Mesenchymal stem cell (in vitro differentiated cells and primary cell): Measurements from ENCODE around the gene PLXNB3.
A peak's percentile ranks its signal among the peaks of the same experiment; 100 is the strongest.

ENCODE experiments used
- DNase-seq: peaks from one replicate; pipeline ENCODE4 v3.0.0-alpha.2; 2013
- H2AFZ ChIP-seq: one replicate; pipeline ENCODE4 v1.6.1; 2013; ENCODE audit warnings: low read depth, mild to moderate bottlenecking, control low read depth, inconsistent platforms, low read length, moderate library complexity
- H2AK5ac ChIP-seq: 2 replicates; pipeline ENCODE4 v1.6.1; 2013; ENCODE audit warnings: low read length, moderate library complexity, mild to moderate bottlenecking, inconsistent platforms; ENCODE audit not compliant: severe bottlenecking
- H2BK120ac ChIP-seq: one replicate; pipeline ENCODE4 v1.6.1; 2013; ENCODE audit warnings: low read depth, mild to moderate bottlenecking, inconsistent platforms, low read length, moderate library complexity
- H2BK12ac ChIP-seq, 2 experiments: one replicate each; pipeline ENCODE4 v1.6.1; 2013; ENCODE audit warnings: inconsistent platforms in 2 of 2, low read length in 2 of 2, mild to moderate bottlenecking in 2 of 2, moderate library complexity in 2 of 2, control low read depth in 1 of 2
- H2BK15ac ChIP-seq: one replicate; pipeline ENCODE4 v1.6.1; 2013; ENCODE audit warnings: mild to moderate bottlenecking, low read depth, inconsistent platforms; ENCODE audit not compliant: poor library complexity, severe bottlenecking
- H2BK5ac ChIP-seq: 2 replicates; pipeline ENCODE4 v1.6.1; 2013; ENCODE audit warnings: low read depth, mild to moderate bottlenecking, low read length, control low read depth, inconsistent platforms; ENCODE audit not compliant: poor library complexity, severe bottlenecking
- H3K14ac ChIP-seq, 2 experiments: one replicate each; pipeline ENCODE4 v1.6.1; 2013; ENCODE audit warnings: inconsistent platforms in 2 of 2, low read length in 2 of 2, control low read depth in 1 of 2, mild to moderate bottlenecking in 1 of 2, moderate library complexity in 1 of 2
- H3K18ac ChIP-seq, 2 experiments: one replicate each; pipeline ENCODE4 v1.6.1; 2013; ENCODE audit warnings: inconsistent platforms in 2 of 2, low read length in 2 of 2, control low read depth in 1 of 2, low read depth in 1 of 2, mild to moderate bottlenecking in 1 of 2
- H3K23ac ChIP-seq, 2 experiments: one replicate each; pipeline ENCODE4 v1.6.1; 2013; ENCODE audit warnings: inconsistent platforms in 2 of 2, low read length in 2 of 2, mild to moderate bottlenecking in 2 of 2, moderate library complexity in 2 of 2, control low read depth in 1 of 2
- H3K27ac ChIP-seq: 2 replicates; pipeline ENCODE4 v1.5.1; 2013; ENCODE audit warnings: mild to moderate bottlenecking, moderate library complexity, low read length, control low read depth, inconsistent platforms; ENCODE audit not compliant: poor library complexity, severe bottlenecking
- H3K27me3 ChIP-seq, 2 experiments: 2 replicates each; pipeline versions ENCODE4 v1.6.1 to v1.7.0; 2013; ENCODE audit warnings: low read length in 2 of 2, mild to moderate bottlenecking in 2 of 2, moderate library complexity in 2 of 2, control low read depth in 1 of 2, inconsistent platforms in 1 of 2; ENCODE audit not compliant: control insufficient read depth in 1 of 2, insufficient read depth in 1 of 2
- H3K36me3 ChIP-seq, 2 experiments: 2 replicates each; pipeline versions ENCODE4 v1.6.1 to v1.7.0; 2013; ENCODE audit warnings: low read length in 2 of 2, control low read depth in 1 of 2, inconsistent platforms in 1 of 2, low read depth in 1 of 2, mild to moderate bottlenecking in 1 of 2; ENCODE audit not compliant: insufficient read depth in 2 of 2, control insufficient read depth in 1 of 2
- H3K4ac ChIP-seq, 2 experiments: one replicate each; pipeline ENCODE4 v1.6.1; 2013; ENCODE audit warnings: inconsistent platforms in 2 of 2, low read length in 2 of 2, mild to moderate bottlenecking in 2 of 2, moderate library complexity in 2 of 2, control low read depth in 1 of 2, low read depth in 1 of 2
- H3K4me1 ChIP-seq: 2 replicates; pipeline ENCODE4 v1.6.1; 2013; ENCODE audit warnings: low read depth, low read length, control low read depth; ENCODE audit not compliant: control insufficient read depth, insufficient read depth
- H3K4me2 ChIP-seq: 2 replicates; pipeline ENCODE4 v1.6.1; 2013; ENCODE audit warnings: low read length, mild to moderate bottlenecking, inconsistent platforms; ENCODE audit not compliant: poor library complexity, severe bottlenecking
- H3K4me3 ChIP-seq, 2 experiments: 2 replicates each; pipeline versions ENCODE4 v1.5.1 to v1.7.0; 2013; ENCODE audit warnings: low read length in 2 of 2, mild to moderate bottlenecking in 2 of 2, control low read depth in 1 of 2, low read depth in 1 of 2; ENCODE audit not compliant: insufficient read depth in 1 of 2
- H3K79me1 ChIP-seq: replicated peaks from 2 replicates; pipeline ENCODE4 v1.6.1; 2013; ENCODE audit warnings: mild to moderate bottlenecking, control low read depth, low read length, inconsistent platforms; ENCODE audit not compliant: poor library complexity, severe bottlenecking
- H3K9ac ChIP-seq: 2 replicates; pipeline ENCODE4 v1.7.0; 2013; ENCODE audit warnings: mild to moderate bottlenecking, low read length, moderate library complexity
- H3K9me3 ChIP-seq: 2 replicates; pipeline ENCODE4 v1.7.0; 2013; ENCODE audit warnings: mild to moderate bottlenecking, low read length; ENCODE audit not compliant: control insufficient read depth
- H4K8ac ChIP-seq: one replicate; pipeline ENCODE4 v1.6.1; 2013; ENCODE audit warnings: inconsistent platforms, mild to moderate bottlenecking, low read length, moderate library complexity
- H4K91ac ChIP-seq: one replicate; pipeline ENCODE4 v1.6.1; 2013; ENCODE audit warnings: mild to moderate bottlenecking, low read length, inconsistent platforms
- WGBS: methylation state at CpG from one replicate; pipeline ENCODE4 v1.1.7; 2013; ENCODE audit warnings: mixed read lengths; 5-methylcytosine and 5-hydroxymethylcytosine counted together

PLXNB3 gene

DNA sequence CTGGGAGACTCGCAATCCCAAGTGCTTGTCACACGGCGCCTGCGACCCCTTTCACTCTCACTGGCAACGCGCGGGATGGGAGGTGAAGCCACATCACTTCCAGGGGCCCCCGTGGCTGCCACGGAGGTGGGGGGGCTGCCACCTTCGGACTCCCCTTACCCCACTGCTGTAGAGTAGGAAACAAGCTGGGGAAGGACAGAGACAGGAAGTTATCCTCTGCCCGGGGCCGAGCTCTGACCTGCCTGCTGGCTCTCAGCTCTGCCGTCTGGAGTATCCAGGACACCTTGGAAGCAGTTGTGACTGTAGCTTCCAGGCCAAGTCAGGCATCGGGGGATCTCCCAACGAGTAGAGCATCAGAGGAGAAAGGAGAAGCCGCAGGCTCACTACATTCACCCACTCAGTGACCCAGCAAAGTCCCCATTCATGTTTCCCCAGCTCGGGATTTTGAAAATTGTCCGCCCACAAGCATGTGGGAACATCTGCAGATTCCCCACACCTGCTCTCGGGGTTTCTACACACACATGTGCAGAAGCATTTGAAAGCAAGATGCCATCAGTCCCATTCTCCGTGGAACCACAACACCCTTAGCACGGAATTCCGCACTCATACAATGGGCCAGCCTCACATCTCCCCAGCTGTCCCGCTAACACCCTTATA lies 55.5 kb downstream of the PLXNB3 start:
- Histone ChIP-seq H3K4me2 (peak overlapping the region; percentile 79), H3K9ac (no peak overlapping the region), H4K8ac (peak overlapping the region; percentile 28), H3K36me3 (no peaks in the 10 kb centered on the region), H3K4me3 (peak overlapping the region; percentile 39 to 41), H3K14ac (no peak overlapping the region), H3K27ac (no peak overlapping the region), H2AK5ac (no peak overlapping the region), H3K9me3 (peaks cover 6% of the 10 kb centered on the region), H4K91ac (no peak overlapping the region), H2AFZ (no peak overlapping the region), H3K4ac (peak overlapping the region in 1 of 2 experiments; percentile 7), H2BK5ac (no peak overlapping the region), H3K27me3 (peaks cover 4 to 71% of the 10 kb centered on the region in 2 experiments), H3K23ac (no peak overlapping the region), H2BK120ac (no peak overlapping the region), H3K18ac (peak overlapping the region; percentile 66 to 71), H2BK15ac (no peak overlapping the region), H3K79me1 (no peaks in the 10 kb centered on the region), H3K4me1 (peaks cover 8% of the 10 kb centered on the region), H2BK12ac (no peak overlapping the region)
- no peak for DNase-seq
- WGBS: 52% methylated on average over 16 of the region's 23 CpGs

DNA sequence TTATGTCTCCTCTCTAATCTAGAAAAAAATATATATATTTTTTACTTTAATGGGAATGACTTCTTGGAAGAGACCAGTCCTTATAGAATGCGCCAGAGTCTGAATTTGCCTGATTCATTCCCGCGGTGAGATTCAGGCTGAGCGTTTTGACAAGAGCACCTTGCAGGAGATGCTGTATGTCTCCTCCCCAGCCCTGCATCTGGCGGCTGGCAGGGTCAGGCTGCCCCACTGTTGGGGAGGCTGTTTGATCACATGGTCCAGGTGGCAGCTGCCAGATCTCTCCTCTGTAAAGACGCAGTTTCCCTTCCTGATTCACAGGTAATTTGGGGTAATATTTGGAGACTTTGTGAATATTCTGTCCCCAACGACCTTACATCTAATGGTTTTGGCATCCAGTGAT lies 56.6 kb downstream of the PLXNB3 start:
- no peak overlapping the region for H2BK120ac ChIP-seq
- H2BK12ac ChIP-seq: no peak overlapping the region
- peaks cover 8% of the 10 kb centered on the region for H3K4me1 ChIP-seq
- no peak overlapping the region for H3K9ac ChIP-seq
- H2AFZ ChIP-seq: no peak overlapping the region
- no peak overlapping the region for H3K4ac ChIP-seq
- H3K4me2 ChIP-seq: no peak overlapping the region
- H4K8ac ChIP-seq: no peak overlapping the region
- peaks cover 10 to 72% of the 10 kb centered on the region in 2 experiments for H3K27me3 ChIP-seq
- no peaks in the 10 kb centered on the region for H3K79me1 ChIP-seq
- WGBS: 84% methylated on average over 6 of the region's 7 CpGs
- H3K36me3 ChIP-seq: no peaks in the 10 kb centered on the region
- H3K23ac ChIP-seq: no peak overlapping the region
- H3K14ac ChIP-seq: no peak overlapping the region
- H2AK5ac ChIP-seq: no peak overlapping the region
- no peak overlapping the region for H2BK15ac ChIP-seq
- H3K18ac ChIP-seq: no peak overlapping the region
- H3K9me3 ChIP-seq: peaks cover 6% of the 10 kb centered on the region
- H2BK5ac ChIP-seq: no peak overlapping the region
- no peak overlapping the region for H3K27ac ChIP-seq
- H3K4me3 ChIP-seq: no peak overlapping the region
- H4K91ac ChIP-seq: no peak overlapping the region
- no peak for DNase-seq

DNA sequence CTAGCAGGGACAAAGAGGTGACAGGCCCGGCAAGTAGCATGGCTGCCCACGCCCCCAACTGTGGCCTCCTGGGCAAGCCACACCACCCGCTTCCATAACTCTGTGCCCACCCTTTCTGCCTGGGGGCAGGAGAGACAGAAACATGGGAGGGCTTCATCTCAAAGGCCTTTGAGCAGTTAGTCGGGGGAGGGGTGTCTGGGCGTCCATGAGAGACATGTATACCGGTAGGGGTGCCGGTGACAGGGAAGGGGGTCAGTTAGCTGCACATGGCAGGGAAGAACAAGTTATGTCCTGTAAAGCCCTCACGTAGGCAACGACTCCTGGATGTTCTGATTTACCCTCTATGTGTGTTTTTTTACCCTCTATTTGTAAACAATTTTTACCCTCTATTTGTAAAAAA lies 57.0 kb downstream of the PLXNB3 start:
- H2BK12ac ChIP-seq: no peak overlapping the region
- H2BK15ac ChIP-seq: no peak overlapping the region
- no peaks in the 10 kb centered on the region for H3K79me1 ChIP-seq
- 87% methylated on average over 3 of the region's 9 CpGs for WGBS
- H3K9me3 ChIP-seq: peaks cover 6% of the 10 kb centered on the region
- no peak overlapping the region for H2BK5ac ChIP-seq
- no peak overlapping the region for H3K23ac ChIP-seq
- no peak overlapping the region for H3K27ac ChIP-seq
- no peak for DNase-seq
- no peak overlapping the region for H3K4me2 ChIP-seq
- no peak overlapping the region for H4K8ac ChIP-seq
- H3K18ac ChIP-seq: no peak overlapping the region
- H3K4me1 ChIP-seq: peaks cover 8% of the 10 kb centered on the region
- H3K9ac ChIP-seq: no peak overlapping the region
- H2AK5ac ChIP-seq: no peak overlapping the region
- H3K27me3 ChIP-seq: peaks cover 10 to 77% of the 10 kb centered on the region in 2 experiments
- H3K36me3 ChIP-seq: no peaks in the 10 kb centered on the region
- H4K91ac ChIP-seq: no peak overlapping the region
- H3K4me3 ChIP-seq: no peak overlapping the region
- H2BK120ac ChIP-seq: no peak overlapping the region
- H3K14ac ChIP-seq: no peak overlapping the region
- no peak overlapping the region for H3K4ac ChIP-seq
- no peak overlapping the region for H2AFZ ChIP-seq

DNA sequence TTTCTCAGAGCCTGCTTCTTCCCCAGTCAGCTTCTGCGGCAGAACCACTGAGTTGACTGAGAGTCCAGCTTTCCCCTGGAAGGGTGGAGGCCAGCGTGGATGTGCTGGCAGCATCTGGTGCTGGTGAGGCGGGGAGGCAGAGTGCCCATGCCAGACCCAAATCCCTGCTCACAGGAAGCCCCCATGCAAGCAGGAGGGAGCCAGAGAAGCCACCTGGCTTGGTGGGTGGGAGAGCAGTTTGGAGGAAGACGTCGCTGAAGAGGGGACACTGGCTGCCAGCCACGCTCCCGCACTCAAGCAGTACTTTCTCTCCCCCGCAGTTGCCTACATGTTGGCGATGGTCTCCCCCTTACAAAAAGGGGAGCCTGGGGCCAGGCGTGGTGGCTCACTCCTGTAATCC lies 60.3 kb downstream of the PLXNB3 start:
- Histone ChIP-seq H3K4me2 (no peak overlapping the region), H3K4me1 (peaks cover 13% of the 10 kb centered on the region), H3K36me3 (no peaks in the 10 kb centered on the region), H2AK5ac (no peak overlapping the region), H2BK5ac (no peak overlapping the region), H3K9ac (no peak overlapping the region), H3K9me3 (no peaks in the 10 kb centered on the region), H3K79me1 (no peaks in the 10 kb centered on the region), H3K18ac (no peak overlapping the region), H3K4ac (no peak overlapping the region), H3K27me3 (peaks cover 22 to 82% of the 10 kb centered on the region in 2 experiments), H2BK15ac (no peak overlapping the region), H3K4me3 (no peak overlapping the region), H2BK12ac (no peak overlapping the region), H3K14ac (no peak overlapping the region), H3K27ac (no peak overlapping the region), H2AFZ (no peak overlapping the region), H3K23ac (no peak overlapping the region), H4K8ac (no peak overlapping the region), H2BK120ac (no peak overlapping the region), H4K91ac (no peak overlapping the region)
- 99% methylated on average over 8 of the region's 10 CpGs for WGBS
- DNase-seq: no peak
